Activated T-cell treated with anti-CD3 and anti-CD28 coated beads for 4 hours (primary cell): Measurements from ENCODE around the gene ATP10B.
"Not testable (repeated sequence)": the region's sequence is repeated elsewhere in the genome, so short reads cannot be mapped to it uniquely, and the experiment has no call there.

Source experiments
- DNase-seq: peaks from one replicate; pipeline ENCODE4 v3.0.0-alpha.2; 2020

ATP10B gene

DNA sequence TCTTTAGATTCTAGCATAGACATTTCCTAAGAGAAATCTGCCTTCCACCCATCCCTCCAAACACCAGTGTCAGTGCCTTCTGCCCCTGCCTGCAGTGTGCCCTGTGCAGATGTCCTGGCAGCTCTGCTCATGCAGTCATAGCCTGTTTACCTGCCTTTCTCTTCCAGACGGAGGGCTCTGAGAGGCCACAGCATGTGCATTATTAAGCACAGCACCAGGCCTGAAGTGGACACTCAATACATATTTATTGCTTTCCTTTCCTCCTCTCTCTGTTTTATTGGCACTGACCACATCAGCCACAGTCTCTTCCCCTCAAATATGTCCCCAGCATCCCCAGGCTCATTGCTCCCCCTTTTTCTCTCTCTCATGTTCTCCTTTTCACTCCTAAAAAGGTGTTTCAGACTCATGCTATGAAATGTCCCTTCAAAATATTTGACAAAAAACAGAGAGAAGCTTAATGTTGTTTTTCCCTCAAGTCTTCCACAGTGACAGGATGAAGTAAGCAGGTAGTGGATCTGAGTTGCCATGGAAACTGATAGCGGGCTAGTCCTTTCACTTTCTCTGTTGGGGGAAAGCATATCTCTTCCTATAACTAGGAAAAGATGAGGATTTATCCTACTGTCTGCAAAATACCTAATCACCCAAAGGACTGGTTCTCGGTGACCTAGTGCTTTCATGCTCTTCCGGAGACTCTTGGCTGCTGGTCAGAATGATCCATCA lies 100.9 kb downstream of the ATP10B start:
- DNase-seq = no peak

DNA sequence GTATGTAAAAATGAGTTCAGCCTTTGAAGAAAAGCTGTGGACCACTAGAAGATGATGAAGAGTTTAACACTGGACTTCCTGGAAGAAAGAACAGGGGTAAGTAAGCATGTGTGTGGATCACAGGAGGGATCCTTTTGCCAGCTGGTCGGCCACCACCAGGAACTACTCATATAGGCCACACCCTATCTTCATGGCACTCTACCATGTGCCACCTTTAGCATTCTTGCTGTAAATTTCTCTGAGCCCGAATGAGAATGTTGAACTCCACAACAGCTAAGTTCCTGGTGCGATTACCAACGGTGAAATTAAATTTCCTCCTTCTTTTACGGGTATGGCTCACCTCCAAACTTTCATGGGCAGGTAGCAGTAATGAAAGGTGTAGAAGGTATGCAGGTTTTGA lies 102.3 kb downstream of the ATP10B start:
- no peak for DNase-seq

- no peak for DNase-seq
Measured at GRCh38 chr5:160749026-160749425, 103.0 kb downstream of the ATP10B start.

DNA sequence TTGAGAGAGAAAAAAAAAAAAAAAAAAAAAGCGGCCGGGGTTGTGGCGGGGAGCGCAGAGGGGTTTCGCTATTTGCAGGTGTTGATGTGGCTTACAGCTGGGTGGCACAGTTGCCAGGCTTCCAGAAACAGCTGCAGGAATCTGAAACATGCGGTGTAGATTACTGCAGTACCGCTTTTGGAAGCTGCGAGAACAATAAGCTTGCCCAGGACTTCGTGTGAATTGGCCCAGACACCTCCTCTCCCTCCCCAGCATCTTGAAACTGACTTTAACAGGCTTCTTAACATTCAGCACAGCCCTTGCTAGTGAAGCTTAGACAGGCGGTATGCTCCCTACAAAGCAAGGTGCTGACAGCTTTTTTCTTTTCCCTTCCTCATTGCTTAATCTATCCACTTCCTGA lies 104.0 kb downstream of the ATP10B start:
- DNase-seq = no peak

GRCh38 chr5:160747559-160747958 lies 104.5 kb downstream of the ATP10B start:
- DNase-seq = no peak

GRCh38 chr5:160744268-160745101 lies 107.5 kb downstream of the ATP10B start:
- DNase-seq = no peak

- no peak for DNase-seq
Measured at GRCh38 chr5:160743027-160743426, 109.0 kb downstream of the ATP10B start.

GRCh38 chr5:160742446-160742845 lies 109.6 kb downstream of the ATP10B start:
- DNase-seq = no peak

DNA sequence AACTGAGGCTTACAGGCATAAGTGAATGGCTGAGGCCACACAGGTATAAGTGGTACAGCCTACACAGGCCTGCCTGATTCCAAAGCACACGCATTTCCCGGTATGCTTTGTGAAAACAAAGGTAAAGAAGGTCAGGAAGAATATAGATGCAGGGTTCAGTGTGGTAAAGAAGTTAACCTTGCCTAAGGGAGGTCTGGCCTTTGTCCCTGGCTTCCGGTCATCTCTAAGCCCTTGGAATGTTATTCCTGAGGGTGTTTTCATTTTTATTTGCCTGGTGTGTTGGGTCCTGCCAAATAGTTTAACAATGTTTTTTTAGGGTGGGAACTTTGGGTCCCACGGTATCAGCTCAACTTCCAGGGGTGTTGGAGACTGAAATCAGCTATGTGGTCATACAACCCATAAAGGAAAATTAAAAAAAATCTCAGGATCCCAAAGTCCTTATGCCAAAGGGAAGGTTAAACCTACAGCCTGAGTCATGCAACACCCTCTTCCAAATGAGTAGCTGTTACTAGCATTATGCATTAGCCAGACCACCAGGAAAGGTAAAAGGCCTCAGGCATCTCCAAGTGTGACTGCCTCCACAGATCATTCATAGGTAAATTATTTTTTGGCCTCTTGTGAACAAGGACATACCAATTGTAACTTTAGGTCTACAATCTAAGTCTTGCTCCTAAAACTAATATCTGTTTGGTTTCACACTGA lies 124.6 kb downstream of the ATP10B start:
- no peak for DNase-seq

GRCh38 chr5:160726721-160727120 lies 125.3 kb downstream of the ATP10B start:
- no peak for DNase-seq

GRCh38 chr5:160720822-160721221 lies 131.2 kb downstream of the ATP10B start:
- DNase-seq = no peak

DNA sequence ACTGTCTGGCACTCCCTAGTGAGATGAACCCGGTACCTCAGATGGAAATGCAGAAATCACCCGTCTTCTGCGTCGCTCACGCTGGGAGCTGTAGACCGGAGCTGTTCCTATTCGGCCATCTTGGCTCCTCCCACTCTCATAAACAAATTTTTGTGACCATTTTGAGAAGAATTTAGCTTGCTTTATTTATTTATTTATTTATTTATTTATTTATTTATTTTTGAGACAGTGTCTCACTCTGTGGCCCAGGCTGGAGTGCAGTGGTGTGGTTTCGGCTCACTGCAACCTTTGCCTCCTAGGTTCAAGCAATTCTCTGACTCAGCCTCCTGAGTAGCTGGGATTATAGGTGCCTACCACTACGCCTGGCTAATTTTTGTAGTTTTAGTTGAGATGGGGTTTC lies 136.5 kb downstream of the ATP10B start:
- DNase-seq = not testable (repeated sequence)

DNA sequence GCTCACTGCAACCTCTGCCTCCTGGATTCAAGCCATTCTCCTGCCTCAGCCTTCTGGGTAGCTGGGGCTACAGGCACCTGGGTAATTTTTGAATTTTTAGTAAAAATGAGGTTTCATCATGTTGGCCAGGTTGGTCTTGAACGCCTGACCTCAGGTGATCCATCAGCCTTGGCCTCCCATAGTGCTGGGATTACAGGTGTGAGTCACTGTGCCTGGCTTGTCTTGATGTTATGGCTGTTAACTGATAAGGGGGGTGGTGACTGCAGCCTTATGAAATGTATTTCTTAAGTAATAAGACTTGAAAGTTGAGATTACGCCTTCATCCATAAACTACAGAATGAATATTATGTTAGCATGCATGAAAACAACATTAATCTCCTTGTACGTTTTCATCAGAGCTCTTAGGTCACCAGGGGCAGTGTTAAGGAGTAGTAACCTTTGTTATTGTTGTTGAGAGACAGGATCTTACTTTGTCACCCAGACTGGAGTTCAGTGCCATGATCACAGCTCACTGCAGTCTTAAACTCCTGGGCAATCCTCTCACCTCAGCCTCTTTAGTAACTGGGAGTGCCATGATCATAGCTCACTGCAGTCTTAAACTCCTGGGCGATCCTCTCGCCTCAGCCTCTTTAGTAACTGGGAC lies 148.3 kb downstream of the ATP10B start:
- DNase-seq = no peak

DNA sequence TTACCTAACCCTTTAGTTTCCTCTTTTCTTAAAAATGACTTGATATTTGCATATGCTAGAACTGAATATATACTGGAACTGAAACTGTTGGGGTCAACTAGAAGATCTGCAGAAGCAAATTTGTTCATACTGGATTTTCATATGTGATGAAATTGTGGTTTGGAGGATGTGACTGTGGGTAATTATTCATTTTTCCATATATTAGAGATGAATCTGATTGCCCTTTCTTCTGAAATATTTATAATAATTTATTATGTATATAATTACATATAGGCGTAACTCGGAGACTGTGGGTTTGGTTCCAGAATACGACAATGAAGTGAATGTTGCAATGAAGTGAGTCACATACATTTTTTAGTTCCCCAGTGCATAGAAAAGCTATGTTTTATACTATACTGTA lies 149.1 kb downstream of the ATP10B start:
- DNase-seq = no peak

- no peak for DNase-seq
Measured at GRCh38 chr5:160702311-160702803, 149.7 kb downstream of the ATP10B start.

DNA sequence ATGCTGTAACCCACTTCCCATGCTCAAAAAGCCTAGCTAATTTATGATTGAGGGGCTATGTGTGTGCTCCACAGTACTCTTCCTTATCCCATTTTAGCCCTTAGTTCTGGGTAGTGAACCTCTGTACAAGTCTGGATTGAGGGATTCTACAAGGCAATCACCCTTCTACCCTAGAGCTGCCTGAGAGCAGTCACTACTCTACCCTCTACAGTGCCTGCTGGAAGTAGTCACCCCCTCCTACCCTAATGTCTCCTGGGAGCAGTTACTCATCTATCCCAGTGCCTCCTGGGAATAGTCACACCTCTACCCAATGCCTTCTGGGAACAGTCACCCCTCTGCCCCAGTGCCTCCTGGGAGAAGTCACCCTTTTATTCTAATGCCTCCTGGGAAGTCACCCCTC lies 150.6 kb downstream of the ATP10B start:
- DNase-seq = no peak

DNA sequence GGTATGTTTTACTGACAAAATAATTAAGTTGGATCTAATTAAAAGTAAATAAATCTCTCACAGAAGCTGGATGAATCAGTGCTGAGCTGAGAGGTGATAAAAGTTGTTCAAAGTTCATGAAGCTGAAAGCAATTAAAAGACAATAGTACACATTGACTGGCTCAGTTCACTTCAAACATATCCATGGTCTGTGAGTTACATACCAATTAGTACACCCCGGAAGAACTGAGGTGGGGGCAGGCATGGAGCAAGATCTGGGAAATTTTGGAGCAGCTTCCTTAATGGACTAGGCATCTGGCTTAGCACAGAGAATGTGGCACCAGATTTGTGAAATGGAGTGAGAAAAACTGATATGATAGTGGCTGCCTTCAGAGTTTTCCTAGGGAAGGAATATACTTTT lies 152.7 kb downstream of the ATP10B start:
- no peak for DNase-seq

DNA sequence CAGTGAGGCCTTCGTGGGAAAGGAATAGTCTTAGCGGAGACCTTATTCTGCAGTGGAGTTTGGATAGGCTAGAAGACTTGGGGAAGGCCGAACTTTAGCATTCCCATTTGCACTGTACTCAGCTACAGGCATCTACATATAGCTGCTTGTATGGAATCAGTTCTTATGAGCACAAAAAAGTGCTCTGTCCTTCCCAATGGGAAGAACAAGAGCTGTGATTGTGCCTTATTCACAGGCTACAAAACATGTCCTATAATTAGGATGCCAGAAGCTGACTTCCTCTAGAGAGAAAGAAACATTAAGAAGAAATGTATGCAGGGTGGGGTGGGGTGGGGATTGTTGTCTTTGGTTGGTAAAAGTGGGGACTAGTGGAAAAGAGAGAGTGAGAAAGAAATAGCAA lies 154.7 kb downstream of the ATP10B start:
- no peak for DNase-seq

GRCh38 chr5:160694896-160695295 lies 157.1 kb downstream of the ATP10B start:
- no peak for DNase-seq

DNA sequence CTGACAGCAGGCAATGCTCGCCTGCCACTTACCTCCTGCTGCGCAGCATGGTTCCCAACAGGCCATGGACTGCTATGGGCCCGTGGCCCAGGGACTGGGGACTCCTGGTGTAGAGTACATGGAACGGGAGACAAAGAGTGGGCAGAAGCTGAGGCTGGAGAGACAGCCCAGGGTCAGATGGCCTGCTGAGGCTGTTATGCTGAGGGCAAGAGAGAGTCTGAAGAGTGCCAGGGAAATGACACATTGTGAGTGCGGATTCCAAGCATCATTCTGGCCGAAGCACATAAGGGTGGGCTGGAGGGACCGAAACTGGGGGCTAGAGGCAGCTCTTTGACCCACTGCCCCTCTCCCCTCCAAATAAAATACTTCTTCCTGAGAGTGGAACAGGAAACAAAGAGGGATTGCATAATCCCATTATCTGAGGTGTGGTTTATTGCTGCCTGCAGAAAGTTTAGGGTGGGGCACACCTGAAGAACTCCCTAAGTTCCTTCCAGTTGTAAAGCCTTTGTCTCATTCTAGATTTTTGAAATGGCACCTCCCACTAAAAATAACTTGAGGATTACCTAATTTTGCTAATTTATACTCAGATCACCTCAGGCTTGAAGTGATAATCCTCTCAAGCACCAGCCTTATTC lies 158.1 kb downstream of the ATP10B start:
- no peak for DNase-seq

DNA sequence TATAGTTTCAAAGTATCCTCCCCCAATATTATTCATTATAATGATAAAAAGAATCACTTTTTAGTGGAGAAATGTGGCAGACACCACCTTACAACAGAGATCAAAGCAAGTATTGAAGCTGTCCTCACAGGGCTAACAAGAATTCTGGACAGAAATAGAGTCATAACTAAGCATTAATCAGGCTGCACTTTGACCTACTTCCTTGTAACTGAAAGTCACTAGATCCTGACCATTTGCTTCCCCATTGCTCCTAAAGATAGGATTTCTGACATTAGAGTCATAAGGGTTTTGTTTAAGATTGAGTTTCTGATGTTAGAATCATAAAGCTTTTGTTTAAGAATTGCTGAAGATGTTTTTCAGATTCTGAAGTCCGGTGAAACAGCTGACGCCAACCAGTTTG lies 159.7 kb downstream of the ATP10B start:
- DNase-seq = no peak

GRCh38 chr5:160685695-160686094 lies 166.3 kb downstream of the ATP10B start:
- no peak for DNase-seq

GRCh38 chr5:160685219-160685618 lies 166.8 kb downstream of the ATP10B start:
- DNase-seq = no peak
